Erythroblast (primary cell): Measurements from ENCODE around the gene CDRT4.

Experiments
- GATA1 ChIP-seq: IDR thresholded peaks from 2 replicates; pipeline ENCODE4 v1.6.1; 2011; ENCODE audit warnings: low read depth, mild to moderate bottlenecking, control low read depth, low read length, moderate library complexity
- POLR2A ChIP-seq: IDR thresholded peaks from 2 replicates; pipeline ENCODE4 v1.6.1; 2011; ENCODE audit warnings: mild to moderate bottlenecking, low read length

GRCh38 chr17:15516150-15516549 is 48.7 kb upstream of the CDRT4 start:
- no peak for TF ChIP-seq POLR2A
- TF ChIP-seq GATA1: no peak
